PC-3 (cell line): Measurements from ENCODE around the gene ACP7. TPM values are rescaled to one million over a fixed set of nuclear protein-coding genes. Genes with fewer than 3 reads are reported as not detected.

Source experiments
- ATAC-seq: fragments of 200-7000 bp; cut with Tn5 transposase; 2 replicates; pipeline ENCODE4 v1.9.1; 2020; ENCODE audit warnings: mild to moderate bottlenecking, moderate library complexity
- BruUV-seq: library from RNA; stranded (reverse); fragments of 400-500 nt; replicated peaks from 2 replicates; lab custom pipeline; 2021; lab: Mats Ljungman, UMichigan
- CTCF ChIA-PET: fragments of 300-600 bp; sonication (Branson Sonifier 250); formaldehyde crosslinking; loops from one replicate; lab custom pipeline; 2022; ENCODE audit warnings: antibody characterized with exemption; lab: Charles Lee
- POLR2A ChIA-PET: fragments of 300-600 bp; sonication (Branson Sonifier 250); formaldehyde crosslinking; loops from one replicate; lab custom pipeline; 2022; ENCODE audit warnings: antibody characterized with exemption; ENCODE audit not compliant: unreplicated experiment; lab: Charles Lee
- DNase-seq: peaks from one replicate; pipeline ENCODE4 v3.0.0-alpha.2; 2015
- H2AFZ ChIP-seq: fragments of 300-600 bp; sonication (generic); 2 replicates; pipeline ENCODE4 v1.6.0; 2016; ENCODE audit warnings: antibody characterized with exemption, low read length
- H3F3A ChIP-seq: fragments of 300-600 bp; sonication (generic); one replicate; pipeline ENCODE4 v1.6.0; 2017; ENCODE audit warnings: antibody characterized with exemption, low read length, control low read depth, mild to moderate bottlenecking; ENCODE audit not compliant: unreplicated experiment
- H3K27ac ChIP-seq: fragments of 300-600 bp; sonication (generic); 2 replicates; pipeline ENCODE4 v1.5.1; 2016; ENCODE audit warnings: mild to moderate bottlenecking, low read length
- H3K27me3 ChIP-seq: fragments of 300-600 bp; sonication (generic); 2 replicates; pipeline ENCODE4 v1.6.1; 2016; ENCODE audit warnings: low read length, mixed read lengths
- H3K36me3 ChIP-seq: fragments of 300-600 bp; sonication (generic); 2 replicates; pipeline ENCODE4 v1.6.1; 2016; ENCODE audit warnings: low read depth, mixed run types, low read length, mixed read lengths
- H3K4me1 ChIP-seq: fragments of 300-600 bp; sonication (generic); 2 replicates; pipeline ENCODE4 v1.5.1; 2016; ENCODE audit warnings: low read length; ENCODE audit not compliant: insufficient read depth
- H3K4me2 ChIP-seq: fragments of 300-600 bp; sonication (generic); 2 replicates; pipeline ENCODE4 v1.6.0; 2016; ENCODE audit warnings: low read length
- H3K4me3 ChIP-seq: fragments of 300-600 bp; sonication (generic); 2 replicates; pipeline ENCODE4 v1.5.1; 2016; ENCODE audit warnings: mild to moderate bottlenecking, low read length, mixed read lengths
- H3K79me2 ChIP-seq: fragments of 300-600 bp; sonication (generic); 2 replicates; pipeline ENCODE4 v1.6.1; 2017; ENCODE audit warnings: low read length, mixed read lengths
- H3K9ac ChIP-seq: fragments of 300-600 bp; sonication (generic); 2 replicates; pipeline ENCODE4 v1.6.0; 2016; ENCODE audit warnings: mild to moderate bottlenecking, low read length
- H3K9me2 ChIP-seq: fragments of 300-600 bp; sonication (generic); replicated peaks from 2 replicates; pipeline ENCODE4 v1.6.1; 2016; ENCODE audit warnings: mixed run types, low read length, mixed read lengths
- H3K9me3 ChIP-seq: fragments of 300-600 bp; sonication (generic); 2 replicates; pipeline ENCODE4 v1.6.1; 2016; ENCODE audit warnings: low read length, mixed read lengths
- H4K20me1 ChIP-seq: fragments of 300-600 bp; sonication (generic); 2 replicates; pipeline ENCODE4 v1.6.1; 2016; ENCODE audit warnings: low read length, mixed read lengths
- EZH2 ChIP-seq: fragments of 300-600 bp; sonication (generic); IDR thresholded peaks from one replicate; pipeline ENCODE4 v1.6.1; 2017; ENCODE audit warnings: antibody characterized with exemption, mild to moderate bottlenecking, low read length; ENCODE audit not compliant: unreplicated experiment
- EZH2phosphoT487 ChIP-seq: fragments of 300-600 bp; sonication (generic); IDR thresholded peaks from 2 replicates; pipeline ENCODE4 v1.6.1; 2018; ENCODE audit warnings: mild to moderate bottlenecking, antibody characterized with exemption, low read length, borderline replicate concordance
- intact Hi-C: fragments of 100-400 bp; cut with micrococcal nuclease; formaldehyde crosslinking; loops from 2 replicates; pipeline ENCODE4 v1.9.0; 2023
- total RNA-seq: library from RNA; depleted of rRNA; stranded (reverse); fragments of >200 nt; gene quantifications from 2 replicates; pipeline ENCODE4 v1.2.3, GENCODE V29; 2014
- TF ChIP-seq, protein P1 (sequence below): fragments of 300-600 bp; sonication (generic); conservative IDR thresholded peaks from 2 replicates; pipeline ENCODE4 v1.5.1; 2017; ENCODE audit warnings: antibody characterized with exemption, low read depth, mild to moderate bottlenecking, low read length

Gene ACP7
- total RNA-seq, 1 experiment from 2014 or later = 5.0 TPM

DNA sequence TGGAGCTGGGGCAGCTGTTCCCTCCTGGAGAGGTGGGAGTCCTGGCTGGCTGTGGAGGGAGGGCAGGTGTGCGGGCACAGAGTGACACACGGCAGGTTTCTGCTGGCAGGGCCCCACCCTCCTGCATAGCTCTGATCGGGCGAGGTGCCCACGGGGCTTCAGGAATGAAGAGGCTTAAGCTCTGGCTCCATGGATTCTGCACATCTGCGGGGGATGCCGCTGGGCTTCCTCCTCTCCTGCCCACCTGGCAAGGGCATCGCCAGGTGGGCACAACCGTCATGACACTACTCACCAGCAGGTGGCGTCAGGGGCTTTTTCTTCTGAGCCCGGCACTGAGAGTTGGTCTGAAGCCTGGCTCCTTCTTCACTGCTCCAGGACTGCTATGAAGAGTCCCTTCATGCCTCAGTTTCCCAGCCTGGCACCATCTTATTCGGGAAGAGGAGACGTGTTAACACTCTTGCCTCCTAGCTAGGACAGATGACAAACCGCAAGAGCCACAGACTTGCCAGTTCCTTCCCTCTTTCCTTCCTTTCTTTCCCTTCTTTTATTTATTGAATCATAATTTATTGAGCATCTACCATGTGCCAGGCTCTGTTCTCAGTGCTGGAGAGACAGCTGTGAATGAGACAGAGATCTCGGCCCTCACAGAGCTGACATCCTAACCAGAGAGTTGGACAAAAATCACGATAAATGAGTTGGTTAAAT lies 26.2 kb downstream of the ACP7 start:
- no peaks in the 10 kb centered on the region for H4K20me1 ChIP-seq
- no TSS peak for BruUV-seq
- no peaks in the 10 kb centered on the region for H3K9me3 ChIP-seq
- H3K9me2 ChIP-seq = no peaks in the 10 kb centered on the region
- no peaks in the 10 kb centered on the region for H3K79me2 ChIP-seq
- peak; percentile 33; the same call in 1 of the 2 replicates for ATAC-seq
- H3K4me1 ChIP-seq = peaks cover 11% of the 10 kb centered on the region
- H3K4me3 ChIP-seq = no peak overlapping the region
- intact Hi-C loops = loop anchor here (5.0 to 10.0 kb wide), 2 partner anchors 56 to 148 kb away; no protein-coding TSS in a partner anchor
- ChIA-PET POLR2A (no interaction called here), CTCF (interaction anchor here (0.8 to 1.2 kb wide), 2 partner anchors 31 to 37 kb away, joined by 3 to 4 read pairs; no protein-coding TSS in a partner anchor)
- peak overlapping the region; percentile 97; the same call in 1 of the 2 replicates for H3K27ac ChIP-seq
- H3F3A ChIP-seq = no peaks in the 10 kb centered on the region
- DNase-seq = peak; percentile 61
- no peak overlapping the region for H3K9ac ChIP-seq
- H3K36me3 ChIP-seq = no peaks in the 10 kb centered on the region
- no peak overlapping the region for H3K4me2 ChIP-seq
- no peak for TF ChIP-seq EZH2
- TF ChIP-seq, protein P1, sequence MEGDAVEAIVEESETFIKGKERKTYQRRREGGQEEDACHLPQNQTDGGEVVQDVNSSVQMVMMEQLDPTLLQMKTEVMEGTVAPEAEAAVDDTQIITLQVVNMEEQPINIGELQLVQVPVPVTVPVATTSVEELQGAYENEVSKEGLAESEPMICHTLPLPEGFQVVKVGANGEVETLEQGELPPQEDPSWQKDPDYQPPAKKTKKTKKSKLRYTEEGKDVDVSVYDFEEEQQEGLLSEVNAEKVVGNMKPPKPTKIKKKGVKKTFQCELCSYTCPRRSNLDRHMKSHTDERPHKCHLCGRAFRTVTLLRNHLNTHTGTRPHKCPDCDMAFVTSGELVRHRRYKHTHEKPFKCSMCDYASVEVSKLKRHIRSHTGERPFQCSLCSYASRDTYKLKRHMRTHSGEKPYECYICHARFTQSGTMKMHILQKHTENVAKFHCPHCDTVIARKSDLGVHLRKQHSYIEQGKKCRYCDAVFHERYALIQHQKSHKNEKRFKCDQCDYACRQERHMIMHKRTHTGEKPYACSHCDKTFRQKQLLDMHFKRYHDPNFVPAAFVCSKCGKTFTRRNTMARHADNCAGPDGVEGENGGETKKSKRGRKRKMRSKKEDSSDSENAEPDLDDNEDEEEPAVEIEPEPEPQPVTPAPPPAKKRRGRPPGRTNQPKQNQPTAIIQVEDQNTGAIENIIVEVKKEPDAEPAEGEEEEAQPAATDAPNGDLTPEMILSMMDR = peak; percentile 74
- no peak overlapping the region for H2AFZ ChIP-seq
- no peaks in the 10 kb centered on the region for H3K27me3 ChIP-seq

DNA sequence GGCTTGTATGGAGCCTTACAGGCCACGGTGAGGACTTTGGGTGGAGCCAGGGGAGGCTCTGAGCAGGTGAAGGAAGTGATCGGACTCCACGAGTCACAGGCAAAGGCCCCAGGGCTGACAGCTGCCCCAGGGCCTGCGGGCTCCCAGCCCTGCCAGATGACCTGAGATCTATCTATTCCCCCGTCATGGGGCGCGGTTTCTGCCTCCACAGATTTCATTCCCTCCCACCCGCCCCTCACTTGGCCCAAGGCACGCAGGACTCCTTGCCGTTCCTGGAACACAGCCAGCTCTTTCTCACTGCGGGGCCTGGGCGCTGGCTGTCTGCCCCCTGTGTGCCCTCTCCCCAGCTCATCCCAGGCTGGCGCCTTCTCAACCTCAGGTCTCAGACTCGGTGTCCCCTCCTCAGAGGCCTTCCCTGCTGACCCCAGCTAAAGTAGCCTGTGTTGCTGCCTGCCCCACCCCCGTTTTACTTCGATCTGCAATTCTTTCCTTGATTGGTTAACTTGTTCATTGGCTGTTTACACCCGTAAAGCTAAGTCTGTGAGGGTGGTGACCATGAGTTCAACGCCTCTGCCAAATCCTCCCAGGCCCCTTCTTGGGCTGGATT lies 27.5 kb downstream of the ACP7 start:
- DNase-seq (peak; percentile 59), ATAC-seq (peak; percentile 55)
- H3K9me2 ChIP-seq = no peaks in the 10 kb centered on the region
- H3K4me3 ChIP-seq = no peak overlapping the region
- no peaks in the 10 kb centered on the region for H3K36me3 ChIP-seq
- ChIA-PET POLR2A (interaction anchor here (0.5 kb wide), 1 partner anchor 689 kb away, joined by 3 read pairs; no protein-coding TSS in a partner anchor), CTCF (interaction anchor here (1.2 to 1.4 kb wide), 2 partner anchors 10 to 33 kb away, joined by 4 read pairs; no protein-coding TSS in a partner anchor)
- peak overlapping the region; percentile 78 for H2AFZ ChIP-seq
- no peaks in the 10 kb centered on the region for H3K9me3 ChIP-seq
- BruUV-seq = no TSS peak
- peak overlapping the region; percentile 71 for H3K4me2 ChIP-seq
- no peaks in the 10 kb centered on the region for H3K79me2 ChIP-seq
- intact Hi-C loops = loop anchor here (5.0 to 10.0 kb wide), 2 partner anchors 57 to 149 kb away; no protein-coding TSS in a partner anchor
- H3K4me1 ChIP-seq = peaks cover 11% of the 10 kb centered on the region
- peak overlapping the region; percentile 97 for H3K27ac ChIP-seq
- H3K27me3 ChIP-seq = no peaks in the 10 kb centered on the region
- no peaks in the 10 kb centered on the region for H3F3A ChIP-seq
- H4K20me1 ChIP-seq = no peaks in the 10 kb centered on the region
- TF ChIP-seq, protein P1 = no peak
- no peak for TF ChIP-seq EZH2phosphoT487
- no peak for TF ChIP-seq EZH2
- peak overlapping the region; percentile 79 for H3K9ac ChIP-seq
